GM21717 (cell line): ENCODE data around the gene THADA.

Experiments used
- ATAC-seq: cut with Tn5 transposase; IDR thresholded peaks from one replicate; pipeline ENCODE4 v1.9.1; 2021; ENCODE audit warnings: mild to moderate bottlenecking, moderate library complexity; ENCODE audit not compliant: unreplicated experiment

The THADA gene

DNA sequence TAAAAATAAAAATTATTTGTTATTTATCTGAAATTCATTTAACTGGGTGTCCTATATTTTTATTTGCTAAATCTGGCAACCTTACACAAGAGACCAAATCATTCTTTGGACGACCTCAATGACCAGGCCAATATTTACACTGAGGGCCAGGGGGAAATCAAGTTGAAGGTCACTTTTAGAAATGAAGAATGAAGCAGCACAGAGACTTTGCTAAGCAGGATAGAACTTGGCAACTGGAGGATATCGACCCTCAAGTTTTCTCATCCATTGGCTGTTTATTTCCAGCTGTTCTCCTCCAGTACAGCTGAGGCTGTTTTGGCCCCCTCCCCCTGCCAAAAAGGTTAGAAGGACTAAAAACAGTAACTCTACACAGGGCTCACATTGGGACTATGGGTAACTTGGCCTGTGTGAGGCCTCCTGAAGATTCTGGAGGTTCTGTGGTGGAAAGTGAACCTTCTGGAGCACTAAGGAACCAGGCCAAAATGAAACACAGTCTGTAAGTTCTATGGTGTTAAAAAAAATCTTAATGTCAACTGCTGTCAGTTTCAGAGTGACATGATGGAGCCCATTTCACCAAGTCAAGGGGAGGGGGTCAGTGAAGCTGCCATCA, 337.2 kb downstream of the THADA start:
- no peak for ATAC-seq

DNA sequence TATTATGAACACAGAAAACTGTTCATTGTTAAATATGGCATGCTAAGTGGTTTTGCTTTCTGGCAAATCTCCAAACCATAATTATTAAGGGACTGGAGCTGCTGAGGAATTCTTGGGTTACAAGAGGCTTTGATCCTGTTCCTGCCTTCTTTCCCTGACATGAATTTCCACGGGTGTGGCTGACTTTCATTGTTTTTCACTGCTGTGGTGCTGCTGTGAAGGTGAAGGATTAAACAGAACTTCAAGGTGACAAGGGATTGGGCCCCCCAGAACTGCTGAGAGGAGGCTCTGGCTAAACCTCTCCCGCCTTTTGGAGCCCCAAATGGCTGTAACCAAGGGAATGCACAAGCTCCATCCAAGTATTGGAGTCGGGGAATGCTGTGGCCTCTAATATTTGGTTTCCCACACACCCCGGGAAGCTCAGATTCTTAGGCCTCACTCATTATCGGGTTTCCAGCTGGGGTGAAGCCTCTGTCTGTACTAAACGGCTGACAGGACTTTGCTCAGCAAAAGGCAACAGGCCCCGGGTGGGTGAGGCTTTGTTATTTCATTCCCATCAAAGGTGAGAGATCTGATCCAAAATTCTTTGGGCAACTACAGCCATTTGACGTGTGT, 340.4 kb downstream of the THADA start:
- ATAC-seq = no peak

DNA sequence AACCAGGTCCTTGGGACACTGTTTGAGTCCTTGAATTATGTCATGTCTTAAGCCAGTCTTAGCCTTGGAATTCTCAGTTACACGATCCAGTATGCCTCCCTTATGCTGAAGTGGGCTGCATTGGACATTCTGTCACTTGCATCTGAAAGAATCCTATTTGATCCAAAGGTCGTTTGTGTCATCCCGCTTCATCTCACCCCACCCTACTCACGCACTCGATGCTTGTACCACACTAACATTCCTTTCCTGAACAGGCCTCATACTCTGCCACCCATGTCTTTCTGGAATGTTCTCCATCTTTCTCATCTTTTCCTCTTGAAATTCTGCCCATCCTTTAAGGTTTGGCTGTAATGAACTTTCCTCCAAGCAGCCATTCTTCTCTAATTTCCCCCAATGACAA, 341.5 kb downstream of the THADA start:
- no peak for ATAC-seq

DNA sequence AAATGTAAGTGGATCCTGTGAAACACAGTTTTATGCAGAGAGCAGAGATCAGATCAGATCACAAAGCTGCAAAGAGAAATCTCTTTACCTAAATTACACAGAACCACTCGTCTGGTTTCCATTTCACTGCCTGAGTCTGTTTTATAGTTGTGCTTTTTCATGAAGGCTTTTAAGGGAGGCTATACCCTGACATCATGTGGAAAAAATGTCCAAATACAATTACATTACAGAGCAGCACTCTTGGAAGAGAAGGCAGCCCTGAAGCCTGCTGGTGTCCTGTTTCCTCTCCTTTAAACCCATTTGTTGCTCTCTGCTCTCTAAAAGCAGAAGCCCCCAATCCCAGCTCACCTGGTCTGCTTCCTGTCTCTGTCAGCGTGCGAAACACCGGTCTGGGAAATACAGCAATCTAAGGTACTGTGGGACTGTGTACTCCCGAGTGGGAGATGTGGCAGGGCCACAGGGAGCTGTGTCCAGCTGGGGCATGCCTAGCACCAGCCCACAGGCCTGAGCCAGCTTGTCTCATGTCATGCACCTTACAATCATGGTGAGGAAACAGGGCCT, 344.6 kb downstream of the THADA start:
- ATAC-seq = no peak

DNA sequence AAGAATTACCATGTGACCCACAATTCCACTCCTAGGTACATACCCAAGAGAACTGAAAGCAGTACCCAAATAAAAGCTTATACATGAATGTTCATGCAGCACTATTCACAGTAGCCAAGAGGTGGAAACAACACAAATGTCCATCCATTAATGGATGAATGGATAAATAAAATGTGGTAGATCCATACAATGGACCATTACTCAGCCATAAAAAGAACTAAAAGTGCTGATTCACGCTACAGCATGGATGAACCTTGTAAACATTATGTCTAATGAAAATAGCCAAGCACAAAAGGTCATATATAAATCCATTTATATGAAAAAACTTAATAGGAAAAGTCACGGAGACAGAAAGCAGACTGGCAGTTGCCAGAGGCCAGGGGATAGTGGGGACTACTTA, 345.8 kb downstream of the THADA start:
- ATAC-seq = no peak

DNA sequence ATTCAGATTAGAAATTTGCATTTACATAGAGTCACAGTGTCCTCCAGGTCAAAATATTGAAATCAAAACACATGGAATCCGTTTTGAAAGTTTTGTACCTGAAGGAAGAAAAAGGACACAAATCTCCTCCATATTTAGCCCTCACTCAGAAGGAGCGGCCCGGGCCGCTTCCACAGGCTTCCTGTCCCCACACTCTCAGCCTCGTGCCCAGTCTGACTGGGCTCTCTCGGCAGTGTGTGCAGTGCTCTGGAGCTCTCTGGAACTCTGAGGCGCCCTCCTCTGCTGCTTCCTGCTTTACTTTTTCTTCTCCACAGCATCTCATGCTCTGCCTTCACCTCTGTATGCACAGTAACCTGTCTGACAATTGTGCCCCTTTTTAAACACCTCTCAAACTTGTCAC, 347.2 kb downstream of the THADA start:
- ATAC-seq = no peak

DNA sequence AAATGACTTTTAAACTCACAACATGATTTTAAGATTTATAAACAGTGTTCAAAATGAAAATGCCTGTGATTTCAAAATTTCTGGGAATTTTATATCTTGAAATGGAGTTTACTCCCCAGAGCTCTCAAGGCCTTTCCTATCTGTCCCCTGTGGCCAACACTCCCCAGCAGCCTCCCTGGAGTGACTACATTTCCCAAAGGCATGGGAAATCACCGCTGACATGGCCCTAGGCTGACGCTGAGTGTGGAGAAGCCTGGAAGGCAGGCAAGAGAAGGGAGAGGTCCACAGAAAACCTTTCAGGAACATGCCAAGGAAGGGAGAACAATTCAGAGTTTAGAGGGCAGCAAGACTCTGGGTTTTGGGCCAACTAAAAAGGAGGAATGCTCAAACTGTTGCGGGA, 349.2 kb downstream of the THADA start:
- ATAC-seq = no peak

DNA sequence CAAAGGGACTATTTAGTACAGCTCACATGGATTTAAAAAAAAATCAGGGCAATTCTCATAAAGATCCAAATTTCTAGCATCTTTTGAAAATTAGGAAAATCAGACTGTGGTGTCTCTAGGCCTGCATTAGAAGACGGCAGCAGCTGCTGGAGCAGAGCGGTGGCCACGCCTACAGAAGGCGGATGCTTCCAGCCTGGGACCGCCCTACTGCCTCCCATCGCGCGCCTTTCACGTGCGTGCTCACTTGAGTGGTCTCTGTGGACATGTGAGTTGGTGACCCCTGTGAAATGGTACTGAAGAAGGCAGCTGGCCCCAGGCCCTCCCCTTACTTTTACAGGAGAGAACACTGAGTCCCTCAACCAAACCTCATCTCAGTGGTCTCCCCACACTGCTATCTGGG, 354.3 kb downstream of the THADA start:
- ATAC-seq = no peak

DNA sequence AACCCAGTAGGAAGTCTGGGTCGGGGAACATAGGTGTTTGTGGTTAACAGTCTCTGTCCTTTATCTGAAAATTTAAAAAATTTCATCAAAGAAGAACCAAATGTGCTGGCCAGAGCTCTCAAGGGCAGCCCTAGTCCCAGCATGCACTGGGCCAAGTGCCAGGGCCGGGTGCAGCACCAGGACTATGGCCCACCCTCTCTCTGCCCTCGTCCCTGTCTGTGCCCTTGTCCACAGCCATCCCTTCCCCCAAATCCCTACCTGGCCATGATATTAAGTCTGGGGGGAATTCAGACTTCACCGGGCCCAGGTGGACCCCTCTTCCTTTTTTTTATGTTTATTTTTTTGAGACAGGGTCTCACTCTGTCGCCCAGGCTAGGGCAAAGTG, 355.1 kb downstream of the THADA start:
- ATAC-seq = no peak

DNA sequence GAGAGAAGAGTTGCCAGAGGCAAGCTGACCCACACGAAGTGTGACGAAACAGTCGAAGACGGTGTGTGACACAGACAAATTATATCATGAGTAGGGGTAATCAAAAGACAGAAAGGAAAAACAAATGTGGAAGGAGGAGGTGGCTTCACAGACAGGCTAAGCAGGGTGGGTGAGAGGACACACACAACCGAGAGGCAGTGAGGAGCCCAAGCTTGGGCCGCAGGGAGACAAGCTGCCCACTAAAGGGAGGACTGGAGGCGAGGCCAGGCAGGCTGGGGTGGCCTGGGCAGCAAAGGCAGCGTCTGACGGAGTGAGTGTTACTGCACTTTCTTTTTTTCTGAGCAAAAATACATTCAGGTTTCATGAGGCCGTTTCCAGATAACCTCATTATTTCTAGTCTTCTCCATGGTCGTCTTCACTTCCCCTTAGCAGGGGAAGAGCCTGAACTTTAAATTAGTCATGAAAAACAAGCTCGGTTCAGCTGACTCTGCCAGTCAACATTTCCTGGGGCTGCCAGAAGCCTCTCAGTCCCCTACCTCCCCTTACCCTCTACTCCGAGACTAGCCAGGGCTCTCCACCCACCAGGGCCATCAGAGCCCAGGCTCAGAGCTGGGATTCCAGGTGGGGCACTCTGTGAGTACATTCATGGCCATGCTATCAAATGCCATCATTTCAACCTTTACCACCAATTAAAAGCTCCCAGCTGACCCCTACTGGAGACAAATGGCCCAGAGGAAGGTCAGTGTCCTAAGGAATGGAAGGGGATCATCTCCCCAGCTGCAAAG, 355.7 kb downstream of the THADA start:
- ATAC-seq = peak; percentile 47

DNA sequence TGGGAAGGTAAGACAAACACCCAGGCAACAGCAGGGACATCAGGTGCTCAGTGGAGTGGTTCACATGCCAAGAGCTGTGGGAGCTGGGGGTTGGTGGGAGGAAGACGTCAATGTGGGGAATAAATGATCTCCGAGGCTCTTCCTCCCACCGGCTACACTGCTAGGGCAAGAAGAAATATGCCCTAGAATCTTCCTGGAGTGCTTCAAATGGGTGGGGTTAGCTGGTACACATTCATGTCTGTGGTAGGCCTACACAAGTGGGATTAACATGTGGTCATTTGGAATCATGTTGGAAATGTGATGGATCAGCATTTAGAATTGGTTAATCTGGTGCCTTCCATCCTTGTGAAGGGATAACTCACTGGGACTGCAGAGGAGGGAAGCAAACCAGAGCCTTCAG, 357.0 kb downstream of the THADA start:
- no peak for ATAC-seq

DNA sequence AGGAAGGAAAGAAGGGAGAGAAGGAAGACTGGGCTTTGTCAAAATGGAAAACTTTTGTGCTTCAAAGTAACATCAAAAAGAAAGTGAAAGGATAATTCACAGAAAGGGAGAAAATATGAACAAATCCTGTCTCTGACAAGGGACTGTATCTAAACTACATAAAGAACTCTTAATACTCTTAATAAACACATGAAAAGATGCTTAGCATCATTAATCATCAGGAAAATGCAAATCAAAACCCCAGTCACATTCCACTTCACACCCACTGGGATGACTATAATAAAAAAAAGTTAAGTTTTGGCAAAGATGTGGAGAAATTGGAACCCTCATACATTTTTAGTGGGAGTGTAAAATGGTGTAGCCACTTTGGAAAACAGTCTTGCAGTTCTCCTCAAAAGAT, 357.7 kb downstream of the THADA start:
- ATAC-seq = no peak

DNA sequence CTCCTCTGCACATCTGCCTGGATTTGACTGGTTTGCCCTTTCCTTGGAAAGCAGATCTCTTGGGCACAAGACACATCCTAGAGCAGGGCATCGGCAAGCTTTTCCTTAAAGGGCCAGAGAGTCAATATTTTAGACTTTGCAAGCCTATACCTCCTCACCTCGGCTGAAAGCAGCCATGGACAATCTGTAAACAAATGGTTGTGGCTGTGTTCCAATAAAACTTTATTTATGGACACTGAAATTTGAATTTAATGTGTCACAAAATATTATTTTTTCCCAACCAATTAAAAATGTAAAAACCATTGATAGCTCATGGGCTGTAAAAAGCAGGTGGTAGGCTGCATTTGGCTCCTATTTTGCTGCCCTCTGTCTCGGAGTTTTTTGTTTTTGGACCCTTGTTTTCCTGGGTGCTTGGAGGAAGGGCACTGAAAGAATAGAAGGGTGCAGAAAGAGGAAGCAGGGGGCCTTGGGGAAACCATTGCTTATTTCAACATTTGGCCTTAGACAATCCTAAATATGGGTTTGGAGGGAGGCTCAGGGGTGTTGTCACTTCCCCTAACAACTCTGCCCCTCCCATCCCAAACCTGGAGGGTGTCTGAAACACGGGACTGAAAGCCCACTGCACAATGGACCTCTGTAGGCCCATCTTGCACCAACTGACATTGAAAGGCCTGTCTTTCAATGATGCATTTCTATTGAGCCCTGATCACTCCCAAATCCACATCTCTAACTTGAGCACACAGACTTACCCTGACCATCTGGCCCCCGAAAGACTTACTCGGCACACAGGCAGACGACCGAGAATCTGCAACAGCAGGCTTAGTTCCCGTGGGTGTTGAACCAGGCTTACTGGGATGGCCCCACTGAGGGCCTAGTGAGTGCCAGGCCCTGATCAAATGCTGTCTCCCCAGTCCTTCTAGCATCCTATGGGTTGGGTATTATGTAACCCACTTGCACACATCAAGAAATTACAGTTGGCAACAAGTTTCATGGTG, 362.3 kb downstream of the THADA start:
- ATAC-seq = no peak

DNA sequence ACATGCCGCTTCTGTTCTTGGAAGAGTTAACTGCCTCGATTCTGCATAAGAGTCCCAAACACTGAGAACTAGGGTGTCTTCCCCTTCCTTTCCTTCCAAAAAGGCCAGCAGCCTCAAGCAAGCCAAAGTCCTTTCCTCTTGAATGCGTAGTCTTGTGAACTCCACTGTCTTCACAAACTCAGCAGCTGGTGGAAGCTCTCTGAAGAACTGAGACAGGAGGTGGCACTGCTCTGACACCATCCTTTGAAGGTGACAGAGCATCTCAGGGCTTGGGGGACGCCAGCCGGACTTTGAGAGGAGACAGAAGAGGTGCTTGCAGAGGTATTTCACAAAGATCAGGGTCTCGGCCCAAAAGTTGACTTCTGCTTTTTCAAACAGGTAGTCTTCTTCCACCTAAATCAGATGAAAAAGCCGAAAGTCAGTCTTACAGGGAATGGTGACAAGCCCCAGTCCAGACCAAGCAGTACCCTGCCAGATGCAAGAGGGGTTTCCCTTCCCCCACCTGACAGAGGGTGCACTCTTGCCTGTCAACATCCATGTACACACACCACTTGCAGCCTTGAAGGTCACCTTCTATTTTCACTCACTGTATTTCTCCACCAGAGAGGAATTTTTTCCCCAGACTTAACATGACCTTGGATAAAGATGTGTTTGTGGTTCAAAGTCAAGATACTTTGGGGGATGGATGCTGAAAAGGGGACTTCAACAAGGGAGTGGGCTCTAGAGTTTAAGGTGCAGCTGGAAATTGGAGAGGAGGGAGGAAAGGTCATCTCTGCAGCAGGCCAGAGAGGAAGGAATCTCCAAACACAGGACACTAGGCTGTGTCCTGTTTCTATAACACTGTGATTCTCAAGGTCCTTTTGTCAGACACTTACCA, 364.6 kb downstream of the THADA start:
- ATAC-seq = no peak

DNA sequence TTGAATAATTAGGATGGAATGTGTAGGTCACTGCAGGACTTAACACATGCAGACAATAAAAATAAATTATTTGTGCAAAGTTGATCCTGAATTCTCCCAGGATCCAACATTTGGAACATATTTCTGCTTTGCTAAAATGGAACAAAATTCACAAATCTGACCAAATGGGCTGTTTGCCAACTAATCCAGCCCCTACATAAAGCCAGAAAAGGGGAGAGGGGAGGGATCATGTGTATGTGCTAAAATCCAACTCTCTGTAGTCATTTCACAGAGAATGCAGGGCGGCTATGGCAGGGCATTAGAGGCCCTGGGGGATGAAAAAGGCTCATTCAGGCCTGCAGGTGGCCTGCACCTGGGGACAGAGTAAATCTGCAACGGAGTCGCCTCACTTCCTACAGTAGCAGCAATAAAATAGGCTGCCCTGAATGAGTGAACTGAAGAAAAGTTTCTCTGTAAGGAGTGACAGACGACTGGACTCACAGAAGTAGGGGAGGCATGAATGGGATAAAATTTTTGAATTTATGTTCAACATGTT, 365.4 kb downstream of the THADA start:
- ATAC-seq = no peak

DNA sequence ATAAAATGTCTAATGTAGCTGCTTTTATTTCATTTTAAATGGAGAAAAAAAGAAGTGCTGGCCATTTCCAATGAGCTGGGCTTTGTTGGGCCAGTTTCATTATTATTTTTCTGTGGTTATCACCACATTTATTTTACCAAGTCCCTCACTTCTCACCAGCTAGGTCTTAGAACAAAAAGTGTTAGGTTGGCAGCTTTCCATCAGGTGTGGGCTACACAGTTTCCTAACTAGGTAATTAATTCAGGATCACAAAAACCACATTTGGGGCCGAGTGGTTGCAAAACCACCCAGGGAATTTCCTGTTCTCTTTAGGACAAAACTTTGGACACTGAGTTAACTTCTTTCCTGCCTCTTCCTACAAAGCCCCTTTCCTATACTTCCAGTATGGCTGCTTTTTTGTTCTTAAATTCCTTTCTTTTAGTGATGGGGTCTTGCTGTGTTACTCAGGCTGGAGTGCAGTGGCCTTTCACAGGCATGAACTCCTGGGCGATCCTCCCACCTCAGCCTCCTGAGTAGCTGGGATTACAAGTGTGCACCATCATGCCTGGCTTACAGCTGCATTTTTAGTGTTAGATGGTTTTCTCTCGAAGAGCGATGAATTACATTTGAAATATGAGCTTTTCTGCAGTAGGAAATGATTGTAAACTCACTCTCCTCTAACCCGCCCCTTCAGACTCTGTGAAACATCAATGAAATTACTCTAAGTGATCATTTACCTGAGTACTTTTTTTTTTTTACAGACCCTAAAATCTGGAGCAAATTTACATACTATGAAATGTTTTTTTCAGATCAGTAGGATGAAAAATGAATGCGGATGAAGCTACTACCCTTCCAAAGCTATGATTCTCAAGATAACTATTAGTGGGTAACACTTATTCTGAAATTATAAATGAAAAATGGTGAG, 366.8 kb downstream of the THADA start:
- no peak for ATAC-seq

DNA sequence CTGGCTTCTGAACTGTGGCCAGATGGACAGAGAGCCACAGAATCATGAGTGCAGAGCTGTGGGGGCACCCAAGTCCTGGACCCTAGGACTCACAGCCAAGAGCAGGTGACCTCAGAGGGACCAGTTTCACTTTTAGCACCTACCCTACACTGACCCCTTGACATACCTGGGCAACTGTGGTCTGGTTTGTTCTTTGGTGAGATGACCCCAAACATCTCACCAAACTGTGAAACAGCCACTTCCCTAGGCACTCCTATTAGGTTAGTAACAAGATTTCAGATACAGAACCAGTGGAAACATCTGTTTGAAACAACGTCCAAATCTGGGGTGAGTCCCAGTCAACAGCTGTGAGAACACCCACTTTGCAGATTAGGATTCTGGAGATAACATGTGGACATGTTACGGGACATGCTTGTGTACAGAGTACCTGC, 367.5 kb downstream of the THADA start:
- ATAC-seq = no peak

DNA sequence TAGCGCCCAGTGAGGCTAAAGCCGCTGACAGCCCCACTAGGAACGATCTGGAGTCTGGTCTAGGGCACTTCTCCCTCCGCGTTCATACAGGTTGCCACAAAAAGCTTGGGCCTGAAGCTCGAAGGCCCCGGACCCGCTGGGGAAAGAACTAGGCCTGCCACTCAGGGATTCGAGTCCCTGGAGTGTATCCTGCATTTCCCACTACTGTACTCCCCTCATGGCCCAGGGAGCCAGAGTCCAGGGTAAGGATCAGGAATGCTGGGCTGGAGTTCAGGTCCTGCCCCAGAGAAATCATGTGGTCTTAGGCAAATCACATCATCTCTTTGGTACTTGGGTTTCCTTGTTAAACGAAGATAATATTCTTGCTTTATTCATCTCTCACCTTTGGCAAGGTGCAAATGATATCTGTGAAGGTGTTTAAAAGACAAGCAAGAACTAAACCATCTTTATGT, 368.0 kb downstream of the THADA start:
- no peak for ATAC-seq
